Measurements from ENCODE around the gene HDAC7. TPM values are rescaled to one million over a fixed set of nuclear protein-coding genes. Genes with fewer than 3 reads are reported as not detected.

Gene HDAC7
- total RNA-seq, 4 donors from 2014 or later, result 90.4 to 186 (median 98.4) TPM

- no peak for DNase-seq (ENCODE audit: low spot score in 2 of 2)
- WGBS, 2 donors, result 65 to 72% methylated on average over 8 to 12 of the region's 12 CpGs
- Histone ChIP-seq H3K27me3 (no peaks in the 10 kb centered on the region), H3K4me3 (no peak overlapping the region), H3K27ac (peak overlapping the region in 3 of 4 donors; percentile 72 to 90 (median 86)), H3K4me1 (peaks cover 11 to 79% (median 42%) of the 10 kb centered on the region in 4 donors), H3K9me3 (no peaks in the 10 kb centered on the region), H3K36me3 (no peaks in the 10 kb centered on the region)
- TF ChIP-seq EP300 (IDR thresholded peaks at IDR 0.05) (no peak), CTCF (IDR thresholded peaks at IDR 0.05) (no peak)
Measured at GRCh38 chr12:47734725-47735480, 84.8 kb downstream of the HDAC7 start.

GRCh38 chr12:47733142-47733541 lies 86.6 kb downstream of the HDAC7 start:
- Histone ChIP-seq H3K9me3 (no peaks in the 10 kb centered on the region), H3K4me1 (peaks cover 11 to 75% (median 38%) of the 10 kb centered on the region in 4 donors), H3K36me3 (no peaks in the 10 kb centered on the region), H3K4me3 (no peak overlapping the region), H3K27ac (no peak overlapping the region), H3K27me3 (no peaks in the 10 kb centered on the region)
- WGBS, 2 donors, result 90 to 92% methylated on average over 4 of the region's 4 CpGs
- TF ChIP-seq POLR2A (IDR thresholded peaks at IDR 0.05) (no peak), CTCF (IDR thresholded peaks at IDR 0.05) (no peak), EP300 (IDR thresholded peaks at IDR 0.05) (no peak)
- DNase-seq (ENCODE audit: low spot score in 2 of 2), result no peak

Other genes with a start within 250 kb of the HDAC7 start
- 10 to 100 TPM in 3 of 4 donors, 1 to 10 TPM in 1; 8.8 to 19.2 (median 15.5) TPM for gene RPAP3, start 113.9 kb downstream of the HDAC7 start, total RNA-seq
- gene ENDOU, start 94.4 kb downstream of the HDAC7 start, total RNA-seq, result 1 to 10 TPM in 1 of 4 donors, under 1 TPM in 2, not detected in 1; 0.30 to 1.2 (median 0.42) TPM
- gene RAPGEF3, start 61.0 kb downstream of the HDAC7 start, total RNA-seq, result 100 to 1,000 TPM in 1 of 4 donors, 10 to 100 TPM in 3; 47.3 to 109 (median 83.6) TPM
- 10 to 100 TPM; 24.6 to 37.9 (median 33.8) TPM for gene SLC48A1, start 46.7 kb downstream of the HDAC7 start, total RNA-seq
- gene VDR, start 85.1 kb upstream of the HDAC7 start, total RNA-seq, result 1 to 10 TPM in 2 of 4 donors, under 1 TPM in 2; 0.78 to 6.6 (median 1.1) TPM
- gene TMEM106C, start 143.7 kb upstream of the HDAC7 start, total RNA-seq, result 10 to 100 TPM; 26.9 to 69.7 (median 49.5) TPM
- not detected for gene COL2A1, start 184.6 kb upstream of the HDAC7 start, total RNA-seq

All from tibial nerve (tissue), 4 donors.